Islet precursor cell (in vitro differentiated cells): ENCODE data around the gene SLC1A2.

Experiments used
- DNase-seq: peaks from one replicate; pipeline ENCODE4 v3.0.0-alpha.2; 2018

SLC1A2 gene

GRCh38 chr11:35375332-35376117 lies 43.8 kb downstream of the SLC1A2 start:
- DNase-seq: no peak

GRCh38 chr11:35373284-35373933 lies 45.9 kb downstream of the SLC1A2 start:
- no peak for DNase-seq

GRCh38 chr11:35372565-35373283 lies 46.6 kb downstream of the SLC1A2 start:
- no peak for DNase-seq

GRCh38 chr11:35367491-35367890 lies 51.9 kb downstream of the SLC1A2 start:
- no peak for DNase-seq

- no peak for DNase-seq
Observed at GRCh38 chr11:35366798-35367197, 52.6 kb downstream of the SLC1A2 start.

GRCh38 chr11:35365961-35366360 lies 53.4 kb downstream of the SLC1A2 start:
- DNase-seq: no peak

GRCh38 chr11:35365395-35365794 lies 54.0 kb downstream of the SLC1A2 start:
- DNase-seq: no peak

- DNase-seq: no peak
Observed at GRCh38 chr11:35363854-35364780, 55.2 kb downstream of the SLC1A2 start.

- DNase-seq: no peak
Observed at GRCh38 chr11:35363246-35363801, 56.0 kb downstream of the SLC1A2 start.

GRCh38 chr11:35362521-35362980 lies 56.8 kb downstream of the SLC1A2 start:
- DNase-seq: no peak

GRCh38 chr11:35360055-35360530 lies 59.3 kb downstream of the SLC1A2 start:
- DNase-seq: no peak

GRCh38 chr11:35359321-35360054 lies 59.9 kb downstream of the SLC1A2 start:
- DNase-seq: no peak

- DNase-seq: no peak
Observed at GRCh38 chr11:35358391-35358790, 61.0 kb downstream of the SLC1A2 start.

GRCh38 chr11:35357923-35358322 lies 61.4 kb downstream of the SLC1A2 start:
- DNase-seq: no peak

- DNase-seq: peak; percentile 18
Observed at GRCh38 chr11:35355102-35355749, 64.1 kb downstream of the SLC1A2 start.

GRCh38 chr11:35354644-35355043 lies 64.7 kb downstream of the SLC1A2 start:
- peak; percentile 16 for DNase-seq

GRCh38 chr11:35352077-35352888 lies 67.1 kb downstream of the SLC1A2 start:
- DNase-seq: peak; percentile 41

- no peak for DNase-seq
Observed at GRCh38 chr11:35349897-35350296, 69.5 kb downstream of the SLC1A2 start.

- DNase-seq: no peak
Observed at GRCh38 chr11:35348898-35349687, 70.3 kb downstream of the SLC1A2 start.
